Activated CD8-positive, alpha-beta T cell treated with anti-CD3 and anti-CD28 coated beads for 36 hours (primary cell): ENCODE data around the gene HNF4A. TPM values are rescaled to one million over a fixed set of nuclear protein-coding genes. Genes with fewer than 3 reads are reported as not detected.

Experiments used
- ATAC-seq: fragments of 200-7000 bp; cut with Tn5 transposase; one replicate; pipeline ENCODE4 v1.10.0; 2021; ENCODE audit warnings: mild to moderate bottlenecking, moderate library complexity
- CTCF ChIA-PET: fragments of 350-600 bp; sonication (Branson Sonifier 250); formaldehyde crosslinking; loops from one replicate; lab custom pipeline; 2021; ENCODE audit warnings: antibody characterized with exemption; lab: Charles Lee
- POLR2A ChIA-PET: fragments of 350-600 bp; sonication (Branson Sonifier 250); formaldehyde crosslinking; loops from one replicate; lab custom pipeline; 2021; ENCODE audit warnings: antibody characterized with exemption; lab: Charles Lee
- DNase-seq: peaks from one replicate; pipeline ENCODE4 v3.0.0-alpha.2; 2020
- H3K27ac Mint-ChIP-seq: one replicate; pipeline ENCODE4 v1.8.0; 2021; ENCODE audit warnings: mild to moderate bottlenecking, mixed read lengths
- H3K27me3 Mint-ChIP-seq: one replicate; pipeline ENCODE4 v1.8.0; 2021; ENCODE audit warnings: mixed read lengths
- H3K36me3 Mint-ChIP-seq: one replicate; pipeline ENCODE4 v1.8.0; 2021; ENCODE audit warnings: low read depth, mixed read lengths
- H3K4me1 Mint-ChIP-seq: one replicate; pipeline ENCODE4 v1.8.0; 2021; ENCODE audit warnings: low read depth, mixed read lengths
- H3K4me3 Mint-ChIP-seq: one replicate; pipeline ENCODE4 v1.8.0; 2021; ENCODE audit warnings: mild to moderate bottlenecking, moderate library complexity, mixed read lengths
- H3K9me3 Mint-ChIP-seq: one replicate; pipeline ENCODE4 v1.8.0; 2021; ENCODE audit warnings: mixed read lengths
- intact Hi-C: fragments of 100-400 bp; cut with micrococcal nuclease; formaldehyde crosslinking; loops from one replicate; pipeline ENCODE4 v1.10.0; 2022
- total RNA-seq, 2 experiments: library from RNA; stranded (reverse); gene quantifications; one replicate each; pipeline ENCODE4 v1.2.3, GENCODE V29; 2021
- TF ChIP-seq, protein P1 (sequence below): fragments of 200-600 bp; IDR thresholded peaks from one replicate; pipeline ENCODE4 v1.8.0; 2022; ENCODE audit warnings: antibody characterized with exemption, mild to moderate bottlenecking

Gene HNF4A
- total RNA-seq, 2 experiments from 2014 or later = not detected

DNA sequence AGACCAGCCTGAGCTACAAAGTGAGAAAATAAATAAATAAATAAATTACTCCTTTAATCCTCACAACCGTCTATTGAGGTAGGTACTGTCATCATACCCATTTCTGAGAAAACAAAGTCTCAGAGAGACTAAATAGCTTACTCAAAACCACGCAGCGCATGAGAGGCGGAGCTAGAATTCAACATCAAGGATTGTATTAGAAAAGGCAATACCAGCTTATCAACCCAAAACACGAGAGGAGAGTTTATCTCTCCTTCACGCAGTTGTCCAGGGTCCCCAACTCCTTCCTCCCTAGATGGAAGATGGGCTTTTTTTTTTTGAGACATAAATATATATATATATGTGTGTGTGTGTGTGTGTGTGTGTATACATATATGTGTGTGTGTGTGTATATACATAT is 12.2 kb downstream of the HNF4A start:
- Mint-ChIP-seq H3K27ac (no peak overlapping the region), H3K9me3 (no peaks in the 10 kb centered on the region), H3K36me3 (no peaks in the 10 kb centered on the region), H3K4me1 (no peaks in the 10 kb centered on the region), H3K27me3 (no peaks in the 10 kb centered on the region), H3K4me3 (no peak overlapping the region)
- TF ChIP-seq, protein P1, sequence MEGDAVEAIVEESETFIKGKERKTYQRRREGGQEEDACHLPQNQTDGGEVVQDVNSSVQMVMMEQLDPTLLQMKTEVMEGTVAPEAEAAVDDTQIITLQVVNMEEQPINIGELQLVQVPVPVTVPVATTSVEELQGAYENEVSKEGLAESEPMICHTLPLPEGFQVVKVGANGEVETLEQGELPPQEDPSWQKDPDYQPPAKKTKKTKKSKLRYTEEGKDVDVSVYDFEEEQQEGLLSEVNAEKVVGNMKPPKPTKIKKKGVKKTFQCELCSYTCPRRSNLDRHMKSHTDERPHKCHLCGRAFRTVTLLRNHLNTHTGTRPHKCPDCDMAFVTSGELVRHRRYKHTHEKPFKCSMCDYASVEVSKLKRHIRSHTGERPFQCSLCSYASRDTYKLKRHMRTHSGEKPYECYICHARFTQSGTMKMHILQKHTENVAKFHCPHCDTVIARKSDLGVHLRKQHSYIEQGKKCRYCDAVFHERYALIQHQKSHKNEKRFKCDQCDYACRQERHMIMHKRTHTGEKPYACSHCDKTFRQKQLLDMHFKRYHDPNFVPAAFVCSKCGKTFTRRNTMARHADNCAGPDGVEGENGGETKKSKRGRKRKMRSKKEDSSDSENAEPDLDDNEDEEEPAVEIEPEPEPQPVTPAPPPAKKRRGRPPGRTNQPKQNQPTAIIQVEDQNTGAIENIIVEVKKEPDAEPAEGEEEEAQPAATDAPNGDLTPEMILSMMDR = no peak
- intact Hi-C loops = no loop called here
- DNase-seq (no peak), ATAC-seq (no peak)
- ChIA-PET POLR2A (interaction anchor here (0.6 kb wide), 1 partner anchor 16 kb away, joined by 3 read pairs; no protein-coding TSS in a partner anchor), CTCF (interaction anchor here (1.0 kb wide), 1 partner anchor 56 kb away, joined by 3 read pairs; no protein-coding TSS in a partner anchor)

DNA sequence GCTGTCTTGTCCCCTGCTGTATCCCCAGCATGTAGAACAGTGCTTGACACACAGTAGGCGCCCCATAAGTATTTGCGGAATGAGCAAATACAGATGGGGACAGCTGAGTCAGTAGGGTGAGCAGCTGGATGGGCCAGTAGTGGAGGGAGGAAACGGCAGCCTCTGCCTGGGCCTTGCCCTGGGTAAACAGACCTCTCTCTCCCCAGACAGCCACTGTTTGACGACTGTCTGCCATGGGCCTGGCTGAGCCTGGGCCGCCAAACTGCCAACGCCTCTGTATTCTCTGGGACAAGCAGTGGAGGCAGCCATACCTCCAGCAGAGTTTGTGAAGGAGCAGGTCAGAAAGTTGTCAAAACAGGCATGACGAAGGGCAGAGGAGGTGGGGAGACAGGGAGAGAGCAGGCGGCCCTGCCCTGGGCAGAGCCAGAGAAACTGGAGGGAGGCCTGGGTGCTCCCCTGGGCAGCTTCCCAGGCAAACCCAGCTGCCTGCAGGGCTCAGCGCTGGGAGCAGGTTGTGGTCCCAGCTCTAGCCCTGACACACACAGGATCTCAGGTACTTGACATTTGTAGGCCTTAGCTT is 15.2 kb downstream of the HNF4A start:
- intact Hi-C loops = no loop called here
- H3K36me3 Mint-ChIP-seq = no peaks in the 10 kb centered on the region
- no peak overlapping the region for H3K27ac Mint-ChIP-seq
- no peak for ATAC-seq
- no peaks in the 10 kb centered on the region for H3K9me3 Mint-ChIP-seq
- no peaks in the 10 kb centered on the region for H3K4me1 Mint-ChIP-seq
- POLR2A ChIA-PET = no interaction called here
- H3K27me3 Mint-ChIP-seq = no peaks in the 10 kb centered on the region
- no peak for DNase-seq
- CTCF ChIA-PET = interaction anchor here (2.7 kb wide), 1 partner anchor 13 kb away, joined by 10 read pairs; no protein-coding TSS in a partner anchor
- TF ChIP-seq, protein P1 = no peak
- no peak overlapping the region for H3K4me3 Mint-ChIP-seq

DNA sequence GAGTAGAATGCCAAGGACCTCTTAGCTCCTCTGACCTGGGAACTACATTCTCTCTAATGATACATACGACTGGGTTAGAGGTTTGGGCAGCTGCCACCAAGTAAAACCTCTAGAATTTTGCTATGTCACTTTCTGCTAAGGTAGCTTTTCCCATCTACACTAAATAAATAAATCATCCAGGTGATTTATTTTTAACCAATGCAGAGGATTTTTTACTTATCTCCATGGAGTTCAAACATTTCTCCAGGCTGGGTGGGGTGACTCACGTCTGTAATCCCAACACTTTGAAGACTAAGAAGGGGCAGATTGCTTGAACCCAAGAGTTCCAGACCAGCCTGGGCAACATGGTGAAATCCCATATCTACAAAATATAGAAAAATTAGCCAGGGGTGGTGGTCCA is 27.1 kb downstream of the HNF4A start:
- no peak for ATAC-seq
- H3K9me3 Mint-ChIP-seq = no peaks in the 10 kb centered on the region
- no peaks in the 10 kb centered on the region for H3K36me3 Mint-ChIP-seq

DNA sequence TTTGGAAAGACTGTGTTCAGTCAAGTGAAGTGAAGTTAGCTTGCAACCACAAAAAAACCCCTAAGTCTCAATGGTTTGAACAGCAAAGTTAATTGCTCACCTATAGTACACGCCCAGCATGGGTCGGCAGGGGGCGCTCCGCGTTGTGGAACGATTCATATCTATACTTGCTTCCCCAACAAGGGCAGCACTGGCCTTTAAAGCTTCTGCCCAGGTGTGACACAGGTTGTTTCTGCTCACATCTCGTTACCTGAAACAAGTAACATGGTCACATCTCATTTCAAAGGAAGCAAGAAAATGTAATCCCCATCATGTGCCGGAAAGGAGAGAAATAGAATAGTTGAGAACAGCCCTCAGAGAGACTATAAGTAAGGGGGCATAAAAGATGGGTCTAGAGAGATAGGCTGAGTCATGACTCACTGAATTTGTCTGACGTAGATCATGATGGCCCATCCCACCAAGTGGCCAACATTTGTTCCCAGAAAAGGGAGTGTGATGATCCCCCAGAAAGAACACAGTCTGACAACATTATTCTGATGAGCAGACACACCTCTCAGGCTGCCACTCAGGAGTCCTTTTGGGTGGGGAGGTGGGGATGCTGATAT is 29.0 kb downstream of the HNF4A start:
- ChIA-PET POLR2A (interaction anchor here (0.5 to 1.0 kb wide), 2 partner anchors 17 to 83 kb away, joined by 3 read pairs; no protein-coding TSS in a partner anchor), CTCF (interaction anchor here (0.6 to 8.5 kb wide), 34 partner anchors 10 to 297 kb away, joined by 3 to 102 read pairs (median 4); no protein-coding TSS in a partner anchor)
- no peaks in the 10 kb centered on the region for H3K9me3 Mint-ChIP-seq
- intact Hi-C loops = loop anchor here (2.0 to 5.0 kb wide), 3 partner anchors 63 to 226 kb away; no protein-coding TSS in a partner anchor
- H3K36me3 Mint-ChIP-seq = no peaks in the 10 kb centered on the region
- H3K27me3 Mint-ChIP-seq = peaks cover 7% of the 10 kb centered on the region
- peak; percentile 95 for DNase-seq
- TF ChIP-seq, protein P1 = peak; percentile 89
- peak; percentile 65 for ATAC-seq
- peaks cover 2% of the 10 kb centered on the region for H3K4me1 Mint-ChIP-seq
- H3K4me3 Mint-ChIP-seq = no peak overlapping the region
- no peak overlapping the region for H3K27ac Mint-ChIP-seq

More for the DNA sequence above, 27.1 kb downstream of the HNF4A start:
- Mint-ChIP-seq H3K27ac (no peak overlapping the region), H3K27me3 (peaks cover 7% of the 10 kb centered on the region), H3K4me1 (no peaks in the 10 kb centered on the region), H3K4me3 (no peak overlapping the region)
- POLR2A ChIA-PET = interaction anchor here (0.6 kb wide), 1 partner anchor 233 kb away, joined by 3 read pairs; no protein-coding TSS in a partner anchor
- intact Hi-C loops = no loop called here
- CTCF ChIA-PET = interaction anchor here (1.0 to 8.5 kb wide), 5 partner anchors 9 to 227 kb away, joined by 3 to 102 read pairs (median 10); partner anchors contain the start of gene FITM2
- DNase-seq = no peak
- TF ChIP-seq, protein P1 = no peak
